K562 (cell line): ENCODE results near the gene DPEP3. TPM values are rescaled to one million over a fixed set of nuclear protein-coding genes. Genes with fewer than 3 reads are reported as not detected.
A peak's percentile ranks its signal among the peaks of the same experiment; 100 is the strongest.

ENCODE experiments used
- CBFA2T3 ChIP-seq: fragments of 450-650 bp; IDR thresholded peaks from 2 replicates; pipeline ENCODE4 v1.6.1; 2017
- VEZF1 ChIP-seq: fragments of 200-800 bp; sonication (Bioruptor generic); IDR thresholded peaks from 2 replicates; pipeline ENCODE4 v1.6.1; 2017; ENCODE audit warnings: missing genetic modification characterization, missing compliant biosample characterization
- ZNF592 ChIP-seq: fragments of 450-650 bp; IDR thresholded peaks from 2 replicates; pipeline ENCODE4 v1.6.1; 2017; ENCODE audit warnings: antibody characterized with exemption, mild to moderate bottlenecking
- polyA plus RNA-seq, 8 experiments: library from polyadenylated mRNA; depleted of rRNA in 4 of 8; stranded (reverse) in 5 of 8; unstranded in 3 of 8; fragments of >200 nt; fragmentation: Nextera tagmentation in 2 of 8; fragmentation: Illumina TruSeq in 1 of 8; extraction: Ambion mirVana in 2 of 8; extraction: Trizol in 1 of 8; gene quantifications; 2 replicates each; pipeline versions ENCODE4 v1.2.1 to v1.2.3, GENCODE V29; 2011 to 2014; ENCODE audit warnings: inconsistent platforms in 1 of 8, missing spikeins in 1 of 8
- total RNA-seq, 7 experiments: library from RNA; depleted of rRNA in 6 of 7; stranded (reverse); fragments of >200 nt in 6 of 7; fragmentation: Illumina TruSeq in 2 of 7; extraction: Trizol in 2 of 7; gene quantifications; 2 replicates each; pipeline versions ENCODE4 v1.2.1 to v1.2.3, GENCODE V29; 2011 to 2021; ENCODE audit warnings: low replicate concordance in 1 of 7
- TF ChIP-seq, protein P1 (sequence below): fragments of 450-650 bp; IDR thresholded peaks from 2 replicates; pipeline ENCODE4 v1.6.1; 2016; ENCODE audit warnings: mild to moderate bottlenecking, moderate library complexity

DPEP3 gene
- total and polyA plus RNA-seq, 9 of the 15 experiments (the other 6 are each of a cell fraction or from before 2014, with no cell fraction given): not detected

- TF ChIP-seq, protein P1, sequence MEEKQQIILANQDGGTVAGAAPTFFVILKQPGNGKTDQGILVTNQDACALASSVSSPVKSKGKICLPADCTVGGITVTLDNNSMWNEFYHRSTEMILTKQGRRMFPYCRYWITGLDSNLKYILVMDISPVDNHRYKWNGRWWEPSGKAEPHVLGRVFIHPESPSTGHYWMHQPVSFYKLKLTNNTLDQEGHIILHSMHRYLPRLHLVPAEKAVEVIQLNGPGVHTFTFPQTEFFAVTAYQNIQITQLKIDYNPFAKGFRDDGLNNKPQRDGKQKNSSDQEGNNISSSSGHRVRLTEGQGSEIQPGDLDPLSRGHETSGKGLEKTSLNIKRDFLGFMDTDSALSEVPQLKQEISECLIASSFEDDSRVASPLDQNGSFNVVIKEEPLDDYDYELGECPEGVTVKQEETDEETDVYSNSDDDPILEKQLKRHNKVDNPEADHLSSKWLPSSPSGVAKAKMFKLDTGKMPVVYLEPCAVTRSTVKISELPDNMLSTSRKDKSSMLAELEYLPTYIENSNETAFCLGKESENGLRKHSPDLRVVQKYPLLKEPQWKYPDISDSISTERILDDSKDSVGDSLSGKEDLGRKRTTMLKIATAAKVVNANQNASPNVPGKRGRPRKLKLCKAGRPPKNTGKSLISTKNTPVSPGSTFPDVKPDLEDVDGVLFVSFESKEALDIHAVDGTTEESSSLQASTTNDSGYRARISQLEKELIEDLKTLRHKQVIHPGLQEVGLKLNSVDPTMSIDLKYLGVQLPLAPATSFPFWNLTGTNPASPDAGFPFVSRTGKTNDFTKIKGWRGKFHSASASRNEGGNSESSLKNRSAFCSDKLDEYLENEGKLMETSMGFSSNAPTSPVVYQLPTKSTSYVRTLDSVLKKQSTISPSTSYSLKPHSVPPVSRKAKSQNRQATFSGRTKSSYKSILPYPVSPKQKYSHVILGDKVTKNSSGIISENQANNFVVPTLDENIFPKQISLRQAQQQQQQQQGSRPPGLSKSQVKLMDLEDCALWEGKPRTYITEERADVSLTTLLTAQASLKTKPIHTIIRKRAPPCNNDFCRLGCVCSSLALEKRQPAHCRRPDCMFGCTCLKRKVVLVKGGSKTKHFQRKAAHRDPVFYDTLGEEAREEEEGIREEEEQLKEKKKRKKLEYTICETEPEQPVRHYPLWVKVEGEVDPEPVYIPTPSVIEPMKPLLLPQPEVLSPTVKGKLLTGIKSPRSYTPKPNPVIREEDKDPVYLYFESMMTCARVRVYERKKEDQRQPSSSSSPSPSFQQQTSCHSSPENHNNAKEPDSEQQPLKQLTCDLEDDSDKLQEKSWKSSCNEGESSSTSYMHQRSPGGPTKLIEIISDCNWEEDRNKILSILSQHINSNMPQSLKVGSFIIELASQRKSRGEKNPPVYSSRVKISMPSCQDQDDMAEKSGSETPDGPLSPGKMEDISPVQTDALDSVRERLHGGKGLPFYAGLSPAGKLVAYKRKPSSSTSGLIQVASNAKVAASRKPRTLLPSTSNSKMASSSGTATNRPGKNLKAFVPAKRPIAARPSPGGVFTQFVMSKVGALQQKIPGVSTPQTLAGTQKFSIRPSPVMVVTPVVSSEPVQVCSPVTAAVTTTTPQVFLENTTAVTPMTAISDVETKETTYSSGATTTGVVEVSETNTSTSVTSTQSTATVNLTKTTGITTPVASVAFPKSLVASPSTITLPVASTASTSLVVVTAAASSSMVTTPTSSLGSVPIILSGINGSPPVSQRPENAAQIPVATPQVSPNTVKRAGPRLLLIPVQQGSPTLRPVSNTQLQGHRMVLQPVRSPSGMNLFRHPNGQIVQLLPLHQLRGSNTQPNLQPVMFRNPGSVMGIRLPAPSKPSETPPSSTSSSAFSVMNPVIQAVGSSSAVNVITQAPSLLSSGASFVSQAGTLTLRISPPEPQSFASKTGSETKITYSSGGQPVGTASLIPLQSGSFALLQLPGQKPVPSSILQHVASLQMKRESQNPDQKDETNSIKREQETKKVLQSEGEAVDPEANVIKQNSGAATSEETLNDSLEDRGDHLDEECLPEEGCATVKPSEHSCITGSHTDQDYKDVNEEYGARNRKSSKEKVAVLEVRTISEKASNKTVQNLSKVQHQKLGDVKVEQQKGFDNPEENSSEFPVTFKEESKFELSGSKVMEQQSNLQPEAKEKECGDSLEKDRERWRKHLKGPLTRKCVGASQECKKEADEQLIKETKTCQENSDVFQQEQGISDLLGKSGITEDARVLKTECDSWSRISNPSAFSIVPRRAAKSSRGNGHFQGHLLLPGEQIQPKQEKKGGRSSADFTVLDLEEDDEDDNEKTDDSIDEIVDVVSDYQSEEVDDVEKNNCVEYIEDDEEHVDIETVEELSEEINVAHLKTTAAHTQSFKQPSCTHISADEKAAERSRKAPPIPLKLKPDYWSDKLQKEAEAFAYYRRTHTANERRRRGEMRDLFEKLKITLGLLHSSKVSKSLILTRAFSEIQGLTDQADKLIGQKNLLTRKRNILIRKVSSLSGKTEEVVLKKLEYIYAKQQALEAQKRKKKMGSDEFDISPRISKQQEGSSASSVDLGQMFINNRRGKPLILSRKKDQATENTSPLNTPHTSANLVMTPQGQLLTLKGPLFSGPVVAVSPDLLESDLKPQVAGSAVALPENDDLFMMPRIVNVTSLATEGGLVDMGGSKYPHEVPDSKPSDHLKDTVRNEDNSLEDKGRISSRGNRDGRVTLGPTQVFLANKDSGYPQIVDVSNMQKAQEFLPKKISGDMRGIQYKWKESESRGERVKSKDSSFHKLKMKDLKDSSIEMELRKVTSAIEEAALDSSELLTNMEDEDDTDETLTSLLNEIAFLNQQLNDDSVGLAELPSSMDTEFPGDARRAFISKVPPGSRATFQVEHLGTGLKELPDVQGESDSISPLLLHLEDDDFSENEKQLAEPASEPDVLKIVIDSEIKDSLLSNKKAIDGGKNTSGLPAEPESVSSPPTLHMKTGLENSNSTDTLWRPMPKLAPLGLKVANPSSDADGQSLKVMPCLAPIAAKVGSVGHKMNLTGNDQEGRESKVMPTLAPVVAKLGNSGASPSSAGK: peak; percentile 0; the same call in 1 of the 2 replicates
- TF ChIP-seq VEZF1 (CRISPR knock-in tag): peak; percentile 92
- TF ChIP-seq ZNF592: peak; percentile 35; the same call in 1 of the 2 replicates
- TF ChIP-seq CBFA2T3: peak; percentile 33
- TF ChIP-seq, all 486 proteins: peak for 22
Measured at GRCh38 chr16:67969254-67970039, 10.9 kb downstream of the DPEP3 start (continued).
